Caco-2 (cell line): Measurements from ENCODE around the gene C13orf42. TPM values are rescaled to one million over a fixed set of nuclear protein-coding genes. Genes with fewer than 3 reads are reported as not detected.

Experiments used
- BruUV-seq: library from RNA; stranded (reverse); fragments of 400-500 nt; replicated peaks from 2 replicates; lab custom pipeline; 2021; lab: Mats Ljungman, UMichigan
- CTCF ChIA-PET: fragments of 300-600 bp; sonication (Branson Sonifier 250); formaldehyde crosslinking; loops from one replicate; lab custom pipeline; 2022; ENCODE audit warnings: antibody characterized with exemption; lab: Charles Lee
- POLR2A ChIA-PET: fragments of 300-600 bp; sonication (Branson Sonifier 250); formaldehyde crosslinking; loops from one replicate; lab custom pipeline; 2022; ENCODE audit warnings: antibody characterized with exemption; lab: Charles Lee
- DNase-seq, 2 experiments: peaks; one replicate each; pipeline versions ENCODE4 v3.0.0 to v3.0.0-alpha.2; 2020 to 2022
- H3K27me3 ChIP-seq: replicated peaks from 2 replicates; pipeline ENCODE4 v1.6.0; 2011; ENCODE audit warnings: low read length; ENCODE audit not compliant: control insufficient read depth, insufficient read depth
- H3K36me3 ChIP-seq: 2 replicates; pipeline ENCODE4 v1.5.1; 2011; ENCODE audit warnings: low read length; ENCODE audit not compliant: control insufficient read depth, insufficient read depth
- H3K4me1 ChIP-seq: fragments of 250-450 bp; sonication (Bioruptor Pico); 2 replicates; pipeline ENCODE4 v1.5.1; 2020; ENCODE audit warnings: mild to moderate bottlenecking
- H3K4me3 ChIP-seq: 2 replicates; pipeline ENCODE4 v1.5.1; 2011; ENCODE audit warnings: low read depth, mild to moderate bottlenecking, control low read depth, low read length
- H3K9me3 ChIP-seq: fragments of 250-450 bp; sonication (Bioruptor Pico); 2 replicates; pipeline ENCODE4 v1.5.1; 2020; ENCODE audit warnings: mild to moderate bottlenecking, moderate library complexity
- H3K27ac Mint-ChIP-seq: one replicate; pipeline ENCODE4 v1.8.0; 2022; ENCODE audit warnings: mixed read lengths; ENCODE audit not compliant: unreplicated experiment
- H3K27me3 Mint-ChIP-seq: one replicate; pipeline ENCODE4 v1.8.0; 2022; ENCODE audit warnings: mixed read lengths; ENCODE audit not compliant: insufficient read depth, unreplicated experiment
- H3K36me3 Mint-ChIP-seq: one replicate; pipeline ENCODE4 v1.8.0; 2022; ENCODE audit warnings: mild to moderate bottlenecking, mixed read lengths; ENCODE audit not compliant: insufficient read depth, unreplicated experiment
- H3K4me1 Mint-ChIP-seq: one replicate; pipeline ENCODE4 v1.8.0; 2022; ENCODE audit warnings: low read depth, mixed read lengths; ENCODE audit not compliant: unreplicated experiment
- H3K4me3 Mint-ChIP-seq: one replicate; pipeline ENCODE4 v1.8.0; 2022; ENCODE audit warnings: mild to moderate bottlenecking, moderate library complexity, mixed read lengths; ENCODE audit not compliant: unreplicated experiment
- H3K9me3 Mint-ChIP-seq: one replicate; pipeline ENCODE4 v1.8.0; 2022; ENCODE audit warnings: mixed read lengths; ENCODE audit not compliant: unreplicated experiment
- intact Hi-C: fragments of 100-400 bp; cut with micrococcal nuclease; formaldehyde crosslinking; loops from one replicate; pipeline ENCODE4 v1.10.0; 2022; ENCODE audit not compliant: unreplicated experiment
- total RNA-seq: library from RNA; stranded (reverse); gene quantifications from 2 replicates; pipeline ENCODE4 v1.2.3, GENCODE V29; 2022
- TF ChIP-seq, protein P1 (sequence below), 2 experiments: fragments of 200-600 bp in 1 of 2; IDR thresholded peaks; 1 replicate in 1 of 2; 2 replicates in 1 of 2; pipeline versions ENCODE4 v1.5.1 to v1.8.0; 2011 to 2022; ENCODE audit warnings: antibody characterized with exemption in 1 of 2, control low read depth in 1 of 2, inconsistent platforms in 1 of 2, low read depth in 1 of 2, low read length in 1 of 2, mild to moderate bottlenecking in 1 of 2, moderate library complexity in 1 of 2; ENCODE audit not compliant: insufficient read depth in 1 of 2, severe bottlenecking in 1 of 2, unreplicated experiment in 1 of 2

The C13orf42 gene
- total RNA-seq, 1 experiment from 2014 or later = not detected

DNA sequence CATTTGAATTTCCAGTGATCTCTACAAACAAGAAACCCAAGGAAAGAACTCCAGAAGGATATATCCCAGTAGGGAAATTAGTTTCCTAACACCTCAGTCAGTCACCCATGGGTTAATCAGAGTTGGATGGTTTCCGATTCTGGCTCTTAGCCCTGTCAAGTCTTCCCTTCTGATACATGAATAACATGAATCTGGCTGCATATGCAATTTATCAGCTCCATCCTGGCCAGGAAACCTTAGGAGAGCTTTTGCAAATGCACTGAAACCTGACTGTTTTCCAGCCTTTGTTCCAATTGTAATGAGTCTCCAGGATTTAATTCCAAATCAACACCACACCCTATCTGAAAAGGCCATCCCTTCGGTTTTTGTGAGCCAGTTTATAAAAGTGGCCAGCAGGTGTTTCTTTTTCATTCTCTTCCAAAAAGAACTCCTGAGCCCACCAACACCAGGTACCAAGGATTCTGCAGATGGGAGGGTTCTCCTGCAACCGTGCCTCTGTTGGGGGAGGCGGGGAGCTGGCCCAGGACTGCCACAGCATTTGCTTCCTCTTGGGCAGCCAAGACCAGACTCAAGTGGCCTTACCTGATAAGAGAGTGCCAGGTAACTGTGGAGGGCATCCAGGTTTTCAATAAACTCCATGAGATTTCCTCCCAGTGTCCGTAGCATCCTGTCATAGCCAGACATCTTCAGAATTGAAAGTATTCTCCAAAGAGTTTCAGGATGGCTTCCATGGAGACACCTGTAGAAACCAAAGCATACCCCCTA, 77.5 kb downstream of the C13orf42 start:
- no peak for DNase-seq
- no peaks in the 10 kb centered on the region for H3K9me3 Mint-ChIP-seq
- no peaks in the 10 kb centered on the region for H3K36me3 Mint-ChIP-seq
- no peaks in the 10 kb centered on the region for H3K9me3 ChIP-seq
- no peak overlapping the region for H3K4me3 ChIP-seq
- H3K4me1 Mint-ChIP-seq = peaks cover 17% of the 10 kb centered on the region
- no peaks in the 10 kb centered on the region for H3K27me3 ChIP-seq
- no peak overlapping the region for H3K27ac Mint-ChIP-seq
- TF ChIP-seq, protein P1, sequence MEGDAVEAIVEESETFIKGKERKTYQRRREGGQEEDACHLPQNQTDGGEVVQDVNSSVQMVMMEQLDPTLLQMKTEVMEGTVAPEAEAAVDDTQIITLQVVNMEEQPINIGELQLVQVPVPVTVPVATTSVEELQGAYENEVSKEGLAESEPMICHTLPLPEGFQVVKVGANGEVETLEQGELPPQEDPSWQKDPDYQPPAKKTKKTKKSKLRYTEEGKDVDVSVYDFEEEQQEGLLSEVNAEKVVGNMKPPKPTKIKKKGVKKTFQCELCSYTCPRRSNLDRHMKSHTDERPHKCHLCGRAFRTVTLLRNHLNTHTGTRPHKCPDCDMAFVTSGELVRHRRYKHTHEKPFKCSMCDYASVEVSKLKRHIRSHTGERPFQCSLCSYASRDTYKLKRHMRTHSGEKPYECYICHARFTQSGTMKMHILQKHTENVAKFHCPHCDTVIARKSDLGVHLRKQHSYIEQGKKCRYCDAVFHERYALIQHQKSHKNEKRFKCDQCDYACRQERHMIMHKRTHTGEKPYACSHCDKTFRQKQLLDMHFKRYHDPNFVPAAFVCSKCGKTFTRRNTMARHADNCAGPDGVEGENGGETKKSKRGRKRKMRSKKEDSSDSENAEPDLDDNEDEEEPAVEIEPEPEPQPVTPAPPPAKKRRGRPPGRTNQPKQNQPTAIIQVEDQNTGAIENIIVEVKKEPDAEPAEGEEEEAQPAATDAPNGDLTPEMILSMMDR (IDR thresholded peaks at IDR 0.05; ENCODE audit: insufficient read depth in 1 of 2, low read depth in 1 of 2, low read length in 1 of 2, severe bottlenecking in 1 of 2, unreplicated experiment in 1 of 2) = no peak
- ChIA-PET POLR2A (no interaction called here), CTCF (no interaction called here)
- intact Hi-C loops = loop anchor here (2.0 kb wide), 2 partner anchors 41 to 65 kb away; no protein-coding TSS in a partner anchor
- no TSS peak for BruUV-seq
- H3K27me3 Mint-ChIP-seq = no peaks in the 10 kb centered on the region
- no peaks in the 10 kb centered on the region for H3K36me3 ChIP-seq
- H3K4me3 Mint-ChIP-seq = no peak overlapping the region
- peaks cover 4% of the 10 kb centered on the region; the same call in 1 of the 2 replicates for H3K4me1 ChIP-seq

GRCh38 chr13:51032831-51033230, 78.2 kb downstream of the C13orf42 start:
- H3K4me1 Mint-ChIP-seq = peaks cover 17% of the 10 kb centered on the region
- no peaks in the 10 kb centered on the region for H3K36me3 Mint-ChIP-seq
- CTCF ChIA-PET = no interaction called here
- POLR2A ChIA-PET = no interaction called here
- intact Hi-C loops = no loop called here
- H3K27me3 Mint-ChIP-seq = no peaks in the 10 kb centered on the region
- TF ChIP-seq, protein P1 (IDR thresholded peaks at IDR 0.05; ENCODE audit: insufficient read depth in 1 of 2, low read depth in 1 of 2, low read length in 1 of 2, severe bottlenecking in 1 of 2, unreplicated experiment in 1 of 2) = no peak
- DNase-seq = no peak
- H3K27ac Mint-ChIP-seq = no peak overlapping the region
- Histone ChIP-seq H3K36me3 (no peaks in the 10 kb centered on the region; the same call in 1 of the 2 replicates), H3K4me1 (peaks cover 4% of the 10 kb centered on the region; the same call in 1 of the 2 replicates), H3K27me3 (no peaks in the 10 kb centered on the region), H3K4me3 (no peak overlapping the region), H3K9me3 (no peaks in the 10 kb centered on the region)
- no peak overlapping the region for H3K4me3 Mint-ChIP-seq
- BruUV-seq = no TSS peak
- no peaks in the 10 kb centered on the region for H3K9me3 Mint-ChIP-seq

Other genes with a start within 250 kb of the C13orf42 start
- gene RNASEH2B, start 201.5 kb downstream of the C13orf42 start, total RNA-seq = 60.2 and 61.2 TPM in 2 replicates
- gene FAM124A, start 111.1 kb upstream of the C13orf42 start, total RNA-seq = 0.46 and 0.52 TPM in 2 replicates
- gene SERPINE3, start 228.4 kb upstream of the C13orf42 start, total RNA-seq = not detected in 2 replicates